ENCODE measurements around the gene PNPT1.
"Not testable (repeated sequence)": the region's sequence is repeated elsewhere in the genome, so short reads cannot be mapped to it uniquely, and the experiment has no call there.

Gene PNPT1

GRCh38 chr2:55693181-55694125 lies at the start of gene PNPT1:
Gene PNPT1 (minus strand): TSS chr2:55693844. CDS start chr2:55693823, 21 bp downstream.
- DNase-seq (ENCODE audit: low read depth), result peak; percentile 45
- peak within 1 kb of the TSS; percentile 65 for H3K4me3 ChIP-seq (ENCODE audit: control insufficient read depth, low read depth, low read length)
- TF ChIP-seq CTCF (IDR thresholded peaks at IDR 0.05; ENCODE audit: control insufficient read depth, insufficient read depth, low read depth, low read length, missing control alignments), result no peak

GRCh38 chr2:55742996-55743395 lies 49.4 kb upstream of the PNPT1 start:
- no peak for TF ChIP-seq CTCF (IDR thresholded peaks at IDR 0.05; ENCODE audit: control insufficient read depth, insufficient read depth, low read depth, low read length, missing control alignments)
- no peak overlapping the region for H3K4me3 ChIP-seq (ENCODE audit: control insufficient read depth, low read depth, low read length)
- no peak for DNase-seq (ENCODE audit: low read depth)

- not testable (repeated sequence) for H3K4me3 ChIP-seq (ENCODE audit: control insufficient read depth, low read depth, low read length); DNase-seq (ENCODE audit: low read depth)
Observed at GRCh38 chr2:55736019-55736536, 42.4 kb upstream of the PNPT1 start.

GRCh38 chr2:55734726-55735125 lies 41.1 kb upstream of the PNPT1 start:
- TF ChIP-seq CTCF (IDR thresholded peaks at IDR 0.05; ENCODE audit: control insufficient read depth, insufficient read depth, low read depth, low read length, missing control alignments), result no peak
- no peak for DNase-seq (ENCODE audit: low read depth)
- no peak overlapping the region for H3K4me3 ChIP-seq (ENCODE audit: control insufficient read depth, low read depth, low read length)

- DNase-seq (ENCODE audit: low read depth), result no peak
- no peak overlapping the region for H3K4me3 ChIP-seq (ENCODE audit: control insufficient read depth, low read depth, low read length)
- TF ChIP-seq CTCF (IDR thresholded peaks at IDR 0.05; ENCODE audit: control insufficient read depth, insufficient read depth, low read depth, low read length, missing control alignments), result no peak
Observed at GRCh38 chr2:55733335-55733734, 39.7 kb upstream of the PNPT1 start.

DNA sequence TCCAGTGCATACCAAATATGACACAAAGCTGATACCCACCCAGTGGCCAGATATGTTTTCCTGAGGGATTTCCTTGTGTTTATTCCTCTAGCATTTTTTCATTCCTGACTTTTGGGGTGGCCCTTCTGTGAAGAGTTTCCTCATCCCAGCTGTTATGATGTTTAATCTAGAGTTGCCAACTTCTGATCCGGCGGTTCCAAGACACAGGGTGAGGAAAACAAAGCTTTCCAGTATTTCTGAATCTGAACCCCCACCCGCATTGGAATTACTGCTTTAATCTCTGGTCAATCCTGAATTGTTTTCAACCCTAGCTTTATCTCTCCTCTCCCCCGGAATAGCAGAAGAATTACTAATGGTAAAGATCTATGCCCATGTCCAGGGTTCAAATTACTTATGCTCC lies 39.2 kb upstream of the PNPT1 start:
- TF ChIP-seq CTCF (IDR thresholded peaks at IDR 0.05; ENCODE audit: control insufficient read depth, insufficient read depth, low read depth, low read length, missing control alignments), result no peak
- no peak for DNase-seq (ENCODE audit: low read depth)
- H3K4me3 ChIP-seq (ENCODE audit: control insufficient read depth, low read depth, low read length), result no peak overlapping the region

DNA sequence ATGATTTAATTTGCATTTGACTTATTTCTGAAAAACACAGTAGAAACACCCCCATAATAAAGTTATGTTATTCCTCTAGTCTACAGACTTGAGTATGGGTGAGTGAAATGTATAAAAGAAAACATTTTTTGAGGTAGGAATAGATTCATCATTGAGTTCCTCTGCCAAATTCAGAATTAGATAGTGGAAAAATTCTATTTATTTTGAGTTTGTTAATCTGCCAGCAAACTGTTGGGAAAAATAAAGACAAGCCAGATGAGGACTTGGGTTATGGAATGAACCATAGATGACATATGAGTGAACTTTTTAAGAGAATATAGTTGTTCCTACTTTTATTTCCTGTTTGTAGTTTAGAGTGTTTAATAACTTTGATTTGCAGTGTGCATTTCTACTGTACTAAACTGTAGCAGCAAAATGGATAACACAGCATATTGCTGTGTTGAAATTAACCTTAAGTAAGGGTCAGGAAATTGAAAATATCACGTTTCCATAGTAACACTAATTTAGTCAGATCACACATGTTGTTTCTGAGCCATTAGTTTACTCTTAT lies 35.6 kb upstream of the PNPT1 start:
- H3K4me3 ChIP-seq (ENCODE audit: control insufficient read depth, low read depth, low read length), result no peak overlapping the region
- DNase-seq (ENCODE audit: low read depth), result no peak
- TF ChIP-seq CTCF (IDR thresholded peaks at IDR 0.05; ENCODE audit: control insufficient read depth, insufficient read depth, low read depth, low read length, missing control alignments), result no peak

Data from AG09309 (cell line).